B cell (primary cell): ENCODE measurements around the gene RAB28. TPM values are rescaled to one million over a fixed set of nuclear protein-coding genes. Genes with fewer than 3 reads are reported as not detected.
A peak's percentile ranks its signal among the peaks of the same experiment; 100 is the strongest.

Experiments used
- ATAC-seq: fragments of 200-7000 bp; cut with Tn5 transposase; one replicate; pipeline ENCODE4 v1.10.0; 2021; ENCODE audit warnings: low read depth, mild to moderate bottlenecking, moderate number of reproducible peaks, moderate library complexity
- CTCF ChIA-PET: fragments of 350-600 bp; sonication (Branson Sonifier 250); formaldehyde crosslinking; loops from one replicate; lab custom pipeline; 2021; ENCODE audit warnings: antibody characterized with exemption, inconsistent platforms; lab: Charles Lee
- POLR2A ChIA-PET: fragments of 350-600 bp; sonication (Branson Sonifier 250); formaldehyde crosslinking; loops from one replicate; lab custom pipeline; 2021; ENCODE audit warnings: antibody characterized with exemption; lab: Charles Lee
- DNase-seq: peaks from one replicate; pipeline ENCODE4 v3.0.0; 2013
- H2AFZ ChIP-seq: 2 replicates; pipeline ENCODE4 v1.6.1; 2012; ENCODE audit warnings: mild to moderate bottlenecking, low read depth, low read length; ENCODE audit not compliant: insufficient read depth, poor library complexity, severe bottlenecking
- H3K27ac ChIP-seq, 2 donors: 1 replicate in 1 of 2; 2 replicates in 1 of 2; pipeline ENCODE4 v1.5.1; 2012 to 2013; ENCODE audit warnings: low read length in 2 of 2, mild to moderate bottlenecking in 2 of 2, moderate library complexity in 1 of 2
- H3K27me3 ChIP-seq, 4 experiments: fragments of 200-600 bp in 1 of 4; sonication (generic) in 1 of 4; replicated peaks in 1 of 4; 1 replicate in 2 of 4; 2 replicates in 2 of 4; pipeline versions ENCODE4 v1.6.1 to v1.7.0; 2013 to 2016; ENCODE audit warnings: low read length in 3 of 4, mild to moderate bottlenecking in 2 of 4, mixed read lengths in 1 of 4, moderate library complexity in 1 of 4; ENCODE audit not compliant: insufficient read depth in 4 of 4, control insufficient read depth in 3 of 4; ENCODE audit errors: control extremely low read depth in 1 of 4
- H3K36me3 ChIP-seq, 2 experiments: replicated peaks in 1 of 2; 1 replicate in 1 of 2; 2 replicates in 1 of 2; pipeline versions ENCODE4 v1.6.1 to v1.7.1; 2013; ENCODE audit warnings: low read length in 1 of 2; ENCODE audit not compliant: insufficient read depth in 2 of 2, control insufficient read depth in 1 of 2; ENCODE audit errors: control extremely low read depth in 1 of 2, extremely low read depth in 1 of 2
- H3K4me1 ChIP-seq, 2 donors: fragments of 200-600 bp in 1 of 2; sonication (generic) in 1 of 2; 1 replicate in 1 of 2; 2 replicates in 1 of 2; pipeline versions ENCODE4 v1.5.1 to v1.6.1; 2013 to 2017; ENCODE audit warnings: low read length in 2 of 2; ENCODE audit not compliant: control insufficient read depth in 2 of 2, insufficient read depth in 2 of 2
- H3K4me2 ChIP-seq: replicated peaks from 2 replicates; pipeline ENCODE3; 2012; ENCODE audit warnings: mild to moderate bottlenecking, low read depth, low read length; ENCODE audit not compliant: poor library complexity, severe bottlenecking
- H3K4me3 ChIP-seq, 5 experiments: fragments of 200-600 bp in 1 of 5; sonication (generic) in 1 of 5; 1 replicate in 3 of 5; 2 replicates in 2 of 5; pipeline versions ENCODE4 v1.5.1 to v1.7.0; 2011 to 2016; ENCODE audit warnings: low read length in 4 of 5, mild to moderate bottlenecking in 4 of 5, low read depth in 2 of 5, control low read depth in 1 of 5, moderate library complexity in 1 of 5; ENCODE audit not compliant: insufficient read depth in 1 of 5; ENCODE audit errors: control extremely low read depth in 1 of 5, extremely low read depth in 1 of 5
- H3K79me2 ChIP-seq: fragments of 200-600 bp; sonication (generic); one replicate; pipeline ENCODE4 v1.6.0; 2016; ENCODE audit warnings: low read length; ENCODE audit not compliant: control insufficient read depth, insufficient read depth
- H3K9ac ChIP-seq: fragments of 200-600 bp; sonication (generic); 2 replicates; pipeline ENCODE4 v1.6.1; 2017; ENCODE audit warnings: mild to moderate bottlenecking, low read length, moderate library complexity
- H3K9me3 ChIP-seq, 3 donors: one replicate each; pipeline versions ENCODE4 v1.6.1 to v1.7.1; 2013; ENCODE audit warnings: low read length in 2 of 3; ENCODE audit not compliant: control insufficient read depth in 2 of 3, insufficient read depth in 1 of 3; ENCODE audit errors: control extremely low read depth in 1 of 3
- H4K20me1 ChIP-seq: 2 replicates; pipeline ENCODE4 v1.6.0; 2012; ENCODE audit warnings: mild to moderate bottlenecking, low read length; ENCODE audit not compliant: insufficient read depth, control insufficient read depth, poor library complexity, severe bottlenecking
- H3K27ac Mint-ChIP-seq: one replicate; pipeline ENCODE4 v1.8.0; 2021; ENCODE audit warnings: mixed read lengths
- H3K27me3 Mint-ChIP-seq: one replicate; pipeline ENCODE4 v1.8.0; 2021; ENCODE audit warnings: mixed read lengths
- H3K4me1 Mint-ChIP-seq: one replicate; pipeline ENCODE4 v1.8.0; 2021; ENCODE audit warnings: mixed read lengths
- H3K4me3 Mint-ChIP-seq: one replicate; pipeline ENCODE4 v1.8.0; 2021; ENCODE audit warnings: mixed read lengths
- H3K9me3 Mint-ChIP-seq: one replicate; pipeline ENCODE4 v1.8.0; 2022; ENCODE audit warnings: mixed read lengths; ENCODE audit not compliant: insufficient read depth
- EZH2 ChIP-seq: IDR thresholded peaks from 2 replicates; pipeline ENCODE4 v1.6.1; 2012; ENCODE audit warnings: borderline replicate concordance, low read depth, mild to moderate bottlenecking, moderate library complexity, low read length; ENCODE audit not compliant: insufficient read depth, poor library complexity, severe bottlenecking
- WGBS: methylation state at CpG from one replicate; pipeline ENCODE4 v1.1.5; 2013; ENCODE audit warnings: missing lambda C conversion rate; ENCODE audit not compliant: insufficient coverage; 5-methylcytosine and 5-hydroxymethylcytosine counted together
- intact Hi-C: fragments of 100-400 bp; cut with micrococcal nuclease; formaldehyde crosslinking; loops from one replicate; pipeline ENCODE4 v1.10.0; 2022
- polyA plus RNA-seq: library from polyadenylated mRNA; depleted of rRNA; stranded (reverse); fragments of >200 nt; gene quantifications from 2 replicates; pipeline ENCODE4 v1.2.3, GENCODE V29; 2012
- total RNA-seq, 2 donors: library from RNA; stranded (reverse); fragments of 120-200 nt in 1 of 2; gene quantifications; 1 replicate in 1 of 2; 2 replicates in 1 of 2; pipeline versions ENCODE4 v1.2.3 to v1.2.4, GENCODE V29; 2013 to 2022
- TF ChIP-seq, protein P1 (sequence below): fragments of 200-600 bp; IDR thresholded peaks from one replicate; pipeline ENCODE4 v1.8.0; 2022; ENCODE audit warnings: antibody characterized with exemption, mild to moderate bottlenecking

Gene RAB28
- total and polyA plus RNA-seq, 2 donors (not counting 1 experiment from before 2014, with no cell fraction given) = 7.2 to 17.4 TPM

DNA sequence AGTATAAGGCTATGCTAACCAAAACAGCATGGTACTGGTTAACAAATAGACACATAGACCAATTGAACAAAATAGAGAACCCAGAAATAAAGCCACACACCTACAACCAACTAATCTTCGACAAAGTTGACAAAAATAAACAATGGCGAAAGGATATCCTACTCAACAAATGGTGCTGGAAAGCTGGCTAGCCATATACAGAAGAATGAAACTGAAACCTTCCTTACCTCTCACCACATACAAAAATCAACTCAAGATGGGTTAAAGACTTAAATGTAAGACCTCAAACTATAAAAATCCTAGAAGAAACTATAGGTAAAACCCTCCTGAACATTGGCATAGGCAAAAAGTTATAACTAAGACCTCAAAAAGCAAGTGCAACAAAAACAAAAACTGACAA is 47.2 kb downstream of the RAB28 start:
- Histone ChIP-seq H3K27ac (no peak overlapping the region), H3K9ac (no peak overlapping the region), H3K4me1 (peaks cover 0 to 9% of the 10 kb centered on the region in 2 donors), H3K4me2 (no peak overlapping the region), H3K79me2 (peaks cover 25% of the 10 kb centered on the region), H4K20me1 (no peaks in the 10 kb centered on the region), H3K27me3 (no peaks in the 10 kb centered on the region), H3K9me3 (peaks cover 3 to 5% (median 4%) of the 10 kb centered on the region in 3 donors), H3K36me3 (no peaks in the 10 kb centered on the region), H2AFZ (no peak overlapping the region), H3K4me3 (no peak overlapping the region)
- Mint-ChIP-seq H3K4me1 (peaks cover 28% of the 10 kb centered on the region), H3K27me3 (no peaks in the 10 kb centered on the region), H3K9me3 (peaks cover 11% of the 10 kb centered on the region), H3K27ac (no peak overlapping the region), H3K4me3 (no peak overlapping the region)
- intact Hi-C loops = no loop called here
- 94% methylated on average over 2 of the region's 2 CpGs for WGBS
- DNase-seq (no peak), ATAC-seq (no peak)
- CTCF ChIA-PET = no interaction called here
- POLR2A ChIA-PET = no interaction called here
- TF ChIP-seq, protein P1, sequence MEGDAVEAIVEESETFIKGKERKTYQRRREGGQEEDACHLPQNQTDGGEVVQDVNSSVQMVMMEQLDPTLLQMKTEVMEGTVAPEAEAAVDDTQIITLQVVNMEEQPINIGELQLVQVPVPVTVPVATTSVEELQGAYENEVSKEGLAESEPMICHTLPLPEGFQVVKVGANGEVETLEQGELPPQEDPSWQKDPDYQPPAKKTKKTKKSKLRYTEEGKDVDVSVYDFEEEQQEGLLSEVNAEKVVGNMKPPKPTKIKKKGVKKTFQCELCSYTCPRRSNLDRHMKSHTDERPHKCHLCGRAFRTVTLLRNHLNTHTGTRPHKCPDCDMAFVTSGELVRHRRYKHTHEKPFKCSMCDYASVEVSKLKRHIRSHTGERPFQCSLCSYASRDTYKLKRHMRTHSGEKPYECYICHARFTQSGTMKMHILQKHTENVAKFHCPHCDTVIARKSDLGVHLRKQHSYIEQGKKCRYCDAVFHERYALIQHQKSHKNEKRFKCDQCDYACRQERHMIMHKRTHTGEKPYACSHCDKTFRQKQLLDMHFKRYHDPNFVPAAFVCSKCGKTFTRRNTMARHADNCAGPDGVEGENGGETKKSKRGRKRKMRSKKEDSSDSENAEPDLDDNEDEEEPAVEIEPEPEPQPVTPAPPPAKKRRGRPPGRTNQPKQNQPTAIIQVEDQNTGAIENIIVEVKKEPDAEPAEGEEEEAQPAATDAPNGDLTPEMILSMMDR = no peak
- no peak for TF ChIP-seq EZH2

DNA sequence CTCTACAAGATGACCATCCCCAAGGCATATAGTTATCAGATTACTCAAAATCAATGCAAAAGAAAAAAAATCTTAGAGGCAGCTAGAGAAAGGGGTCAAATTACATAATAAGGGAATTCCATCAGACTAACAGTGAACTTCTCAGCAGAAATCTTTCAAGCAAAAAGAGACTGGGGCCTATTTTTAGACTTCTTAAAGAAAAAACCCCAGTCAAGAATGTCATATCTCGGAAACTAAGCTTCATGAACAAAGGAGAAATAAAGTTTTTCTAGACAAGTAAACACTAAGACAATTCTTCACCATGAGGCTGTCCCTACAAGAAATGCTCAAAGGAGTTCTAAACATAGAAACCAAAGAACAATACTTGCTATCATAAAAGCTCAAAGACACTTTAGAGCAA is 51.7 kb downstream of the RAB28 start:
- Histone ChIP-seq H3K4me2 (peak overlapping the region; percentile 17), H3K79me2 (peaks cover 43% of the 10 kb centered on the region), H3K4me1 (peaks cover 0 to 9% of the 10 kb centered on the region in 2 donors), H4K20me1 (peaks cover 11% of the 10 kb centered on the region), H3K36me3 (no peaks in the 10 kb centered on the region), H3K9ac (no peak overlapping the region), H3K9me3 (peaks cover 0 to 5% (median 4%) of the 10 kb centered on the region in 3 donors), H3K4me3 (no peak overlapping the region), H2AFZ (no peak overlapping the region), H3K27ac (no peak overlapping the region), H3K27me3 (no peaks in the 10 kb centered on the region)
- no peak for TF ChIP-seq EZH2
- TF ChIP-seq, protein P1 = no peak
- no CpG with 5 or more reads among the region's 1 CpG for WGBS
- Mint-ChIP-seq H3K9me3 (peaks cover 10% of the 10 kb centered on the region), H3K27me3 (no peaks in the 10 kb centered on the region), H3K4me1 (peaks cover 44% of the 10 kb centered on the region), H3K4me3 (peak overlapping the region; percentile 29), H3K27ac (no peak overlapping the region)
- ChIA-PET CTCF (interaction anchor here (1.2 kb wide), 1 partner anchor 14 kb away, joined by 3 read pairs; no protein-coding TSS in a partner anchor), POLR2A (no interaction called here)
- no peak for DNase-seq
- intact Hi-C loops = no loop called here
- ATAC-seq = no peak
